Spleen (tissue), 7 donors: ENCODE measurements around the gene PDILT.
A peak's percentile ranks its signal among the peaks of the same experiment; 100 is the strongest.

Experiments used
- POLR2A ChIP-seq, 3 donors: fragments of 450-650 bp; IDR thresholded peaks; one replicate each; pipeline ENCODE4 v1.5.1; 2017; ENCODE audit warnings: antibody characterized with exemption in 3 of 3, mild to moderate bottlenecking in 1 of 3
- POLR2AphosphoS5 ChIP-seq, 3 donors: sonication (generic); formaldehyde crosslinking; IDR thresholded peaks; one replicate each; pipeline ENCODE4 v1.5.1; 2017; ENCODE audit warnings: antibody characterized with exemption in 3 of 3
- TF ChIP-seq, protein P1 (sequence below), 11 experiments: fragments of 200-600 bp in 7 of 11; fragments of 450-650 bp in 4 of 11; sonication (generic) in 4 of 11; IDR thresholded peaks in 8 of 11; conservative IDR thresholded peaks in 3 of 11; 1 replicate in 7 of 11; 2 replicates in 4 of 11; pipeline versions ENCODE4 v1.4.0 to v1.8.0; 2016 to 2021; ENCODE audit warnings: antibody characterized with exemption in 11 of 11, inconsistent platforms in 4 of 11, mild to moderate bottlenecking in 1 of 11
- donor health status: DM: no; HTN: no; CAD: no; lungs with moderate emphysema.
- donor health status: DM: no; HTN: no; CAD: no.
- donor health status: DM: no; HTN: no; CAD: no.

DNA sequence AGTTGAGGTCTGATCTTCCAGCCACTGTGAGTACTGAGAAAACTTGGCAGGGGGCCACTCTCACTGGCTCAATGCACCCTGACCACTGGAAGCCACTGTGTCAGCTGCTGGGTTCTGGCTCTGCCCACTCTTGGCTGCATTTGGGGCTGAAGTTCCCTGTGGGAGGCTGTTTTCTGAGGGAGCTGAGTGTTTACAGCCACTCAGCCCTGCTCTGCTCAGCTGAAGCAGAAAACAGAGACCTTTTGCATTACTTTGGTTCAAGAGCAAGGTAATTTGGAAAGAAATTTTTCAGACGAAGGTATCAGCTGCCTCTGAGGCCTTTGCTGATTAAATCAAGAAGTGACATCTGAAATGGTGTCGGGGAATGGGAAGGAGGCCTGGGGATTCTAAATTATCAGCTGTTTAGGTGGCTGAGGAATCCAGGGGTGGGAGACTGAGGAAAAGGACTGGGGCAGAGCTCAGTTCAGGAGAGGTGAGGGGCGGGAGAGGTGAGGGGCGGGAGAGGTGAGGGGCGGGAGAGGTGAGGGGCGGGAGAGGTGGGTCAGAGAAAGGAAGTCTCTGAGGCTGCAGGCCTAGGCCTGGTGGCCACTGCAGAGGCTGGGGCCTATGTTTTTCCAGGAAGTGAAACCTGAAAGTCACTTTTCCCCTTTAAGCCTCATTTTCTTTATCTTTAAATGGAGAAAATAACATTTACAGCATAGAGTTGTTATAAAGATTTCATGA lies 5.0 kb upstream of the PDILT start, which contains the start of gene ACSM5:
- TF ChIP-seq, protein P1, sequence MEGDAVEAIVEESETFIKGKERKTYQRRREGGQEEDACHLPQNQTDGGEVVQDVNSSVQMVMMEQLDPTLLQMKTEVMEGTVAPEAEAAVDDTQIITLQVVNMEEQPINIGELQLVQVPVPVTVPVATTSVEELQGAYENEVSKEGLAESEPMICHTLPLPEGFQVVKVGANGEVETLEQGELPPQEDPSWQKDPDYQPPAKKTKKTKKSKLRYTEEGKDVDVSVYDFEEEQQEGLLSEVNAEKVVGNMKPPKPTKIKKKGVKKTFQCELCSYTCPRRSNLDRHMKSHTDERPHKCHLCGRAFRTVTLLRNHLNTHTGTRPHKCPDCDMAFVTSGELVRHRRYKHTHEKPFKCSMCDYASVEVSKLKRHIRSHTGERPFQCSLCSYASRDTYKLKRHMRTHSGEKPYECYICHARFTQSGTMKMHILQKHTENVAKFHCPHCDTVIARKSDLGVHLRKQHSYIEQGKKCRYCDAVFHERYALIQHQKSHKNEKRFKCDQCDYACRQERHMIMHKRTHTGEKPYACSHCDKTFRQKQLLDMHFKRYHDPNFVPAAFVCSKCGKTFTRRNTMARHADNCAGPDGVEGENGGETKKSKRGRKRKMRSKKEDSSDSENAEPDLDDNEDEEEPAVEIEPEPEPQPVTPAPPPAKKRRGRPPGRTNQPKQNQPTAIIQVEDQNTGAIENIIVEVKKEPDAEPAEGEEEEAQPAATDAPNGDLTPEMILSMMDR (IDR thresholded peaks at IDR 0.05 in 8 of 11, conservative IDR thresholded peaks at IDR 0.05 in 3 of 11), result no peak
- TF ChIP-seq POLR2A (IDR thresholded peaks at IDR 0.05) (no peak), POLR2AphosphoS5 (IDR thresholded peaks at IDR 0.05) (peak in 1 of 3 donors; percentile 40)
